K562 (cell line): ENCODE data around the gene GCHFR. TPM values are rescaled to one million over a fixed set of nuclear protein-coding genes. Genes with fewer than 3 reads are reported as not detected.
A peak's percentile ranks its signal among the peaks of the same experiment; 100 is the strongest.

Experiments used
- CBFA2T3 ChIP-seq: fragments of 450-650 bp; IDR thresholded peaks from 2 replicates; pipeline ENCODE4 v1.6.1; 2017
- CHCHD3 ChIP-seq: fragments of 250-450 bp; sonication (Bioruptor Pico); IDR thresholded peaks from 2 replicates; pipeline ENCODE4 v2.1.2; 2022; ENCODE audit warnings: mild to moderate bottlenecking
- CHD2 ChIP-seq: IDR thresholded peaks from 2 replicates; pipeline ENCODE4 v1.6.1; 2011; ENCODE audit warnings: low read depth, low read length
- CUX1 ChIP-seq: fragments of 200-800 bp; sonication (Bioruptor generic); IDR thresholded peaks from 2 replicates; pipeline ENCODE4 v1.6.1; 2016; ENCODE audit warnings: missing genetic modification characterization, missing compliant biosample characterization
- EP400 ChIP-seq: fragments of 450-650 bp; IDR thresholded peaks from 2 replicates; pipeline ENCODE4 v1.6.1; 2017; ENCODE audit warnings: antibody characterized with exemption, mild to moderate bottlenecking, moderate library complexity
- ETS1 ChIP-seq: conservative IDR thresholded peaks from 2 replicates; pipeline ENCODE4 v1.6.1; 2011; ENCODE audit warnings: low read depth, mild to moderate bottlenecking, low read length; ENCODE audit not compliant: control insufficient read depth
- EZH2 ChIP-seq: IDR thresholded peaks from 2 replicates; pipeline ENCODE4 v1.6.1; 2012; ENCODE audit warnings: low read depth, mild to moderate bottlenecking, inconsistent platforms, low read length, borderline replicate concordance
- HES1 ChIP-seq: fragments of 450-650 bp; IDR thresholded peaks from 2 replicates; pipeline ENCODE4 v1.6.1; 2016; ENCODE audit warnings: low read depth, mild to moderate bottlenecking, moderate library complexity
- HEY1 ChIP-seq: fragments of 250-450 bp; sonication (Bioruptor Pico); IDR thresholded peaks from 2 replicates; pipeline ENCODE4 v1.5.0; 2020; ENCODE audit warnings: mild to moderate bottlenecking, moderate library complexity, borderline replicate concordance
- MNT ChIP-seq, 2 experiments: fragments of 450-650 bp; conservative IDR thresholded peaks; 2 replicates each; pipeline ENCODE4 v1.6.1; 2017; ENCODE audit warnings: mild to moderate bottlenecking in 2 of 2, moderate library complexity in 2 of 2
- NR4A1 ChIP-seq, 2 experiments: fragments of 250-450 bp in 1 of 2; fragments of 450-650 bp in 1 of 2; sonication (Bioruptor Pico) in 1 of 2; IDR thresholded peaks; 2 replicates each; pipeline versions ENCODE4 v1.4.0 to v1.6.1; 2016 to 2020; ENCODE audit warnings: mild to moderate bottlenecking in 2 of 2, missing compliant biosample characterization in 1 of 2, missing genetic modification characterization in 1 of 2, moderate library complexity in 1 of 2
- POLR2H ChIP-seq: IDR thresholded peaks from 2 replicates; pipeline ENCODE4 v1.6.1; 2016; ENCODE audit warnings: missing genetic modification characterization, low read depth, mild to moderate bottlenecking, control low read depth, missing compliant biosample characterization, moderate library complexity
- PREB ChIP-seq: sonication (generic); formaldehyde crosslinking; IDR thresholded peaks from 2 replicates; pipeline ENCODE4 v1.8.1; 2023; ENCODE audit warnings: mild to moderate bottlenecking, missing genetic modification reagents
- SETDB1 ChIP-seq: IDR thresholded peaks from one replicate; pipeline ENCODE4 v1.6.1; 2012; ENCODE audit warnings: low read length, control low read depth, inconsistent platforms
- TAL1 ChIP-seq: fragments of 450-650 bp; IDR thresholded peaks from 2 replicates; pipeline ENCODE4 v1.6.1; 2016; ENCODE audit warnings: mild to moderate bottlenecking
- ZNF280B ChIP-seq: fragments of 250-450 bp; sonication (Bioruptor Pico); IDR thresholded peaks from 2 replicates; pipeline ENCODE4 v1.5.1; 2021; ENCODE audit warnings: mild to moderate bottlenecking
- ZNF57 ChIP-seq: fragments of 450-650 bp; formaldehyde crosslinking; IDR thresholded peaks from 2 replicates; pipeline ENCODE4 v1.4.0; 2020; ENCODE audit warnings: mild to moderate bottlenecking, moderate library complexity
- polyA plus RNA-seq, 8 experiments: library from polyadenylated mRNA; depleted of rRNA in 4 of 8; stranded (reverse) in 5 of 8; unstranded in 3 of 8; fragments of >200 nt; fragmentation: Nextera tagmentation in 2 of 8; fragmentation: Illumina TruSeq in 1 of 8; extraction: Ambion mirVana in 2 of 8; extraction: Trizol in 1 of 8; gene quantifications; 2 replicates each; pipeline versions ENCODE4 v1.2.1 to v1.2.3, GENCODE V29; 2011 to 2014; ENCODE audit warnings: inconsistent platforms in 1 of 8, missing spikeins in 1 of 8
- total RNA-seq, 7 experiments: library from RNA; depleted of rRNA in 6 of 7; stranded (reverse); fragments of >200 nt in 6 of 7; fragmentation: Illumina TruSeq in 2 of 7; extraction: Trizol in 2 of 7; gene quantifications; 2 replicates each; pipeline versions ENCODE4 v1.2.1 to v1.2.3, GENCODE V29; 2011 to 2021; ENCODE audit warnings: low replicate concordance in 1 of 7

GCHFR gene
- total and polyA plus RNA-seq, 9 of the 15 experiments (the other 6 are each of a cell fraction or from before 2014, with no cell fraction given): 8.7 to 83.5 (median 20.8) TPM

GRCh38 chr15:40756938-40757337 is 6.9 kb upstream of the GCHFR start (continued):
- TF ChIP-seq HEY1 (no peak), CHD2 (no peak), CBFA2T3 (no peak), ZNF57 (CRISPR knock-in tag) (no peak), PREB (no peak), MNT (conservative IDR thresholded peaks at IDR 0.05) (0 out of 4 replicates have a peak, but pooled peaks of 1 of the 2 experiments have one; percentile 35), POLR2H (tag) (no peak), ETS1 (no peak), SETDB1 (no peak), CUX1 (CRISPR knock-in tag) (no peak), ZNF280B (CRISPR knock-in tag) (no peak), TAL1 (no peak), EP400 (no peak), EZH2 (no peak), HES1 (0 out of 2 replicates have a peak, but pooled peaks have one; percentile 16), NR4A1 (CRISPR knock-in tag; IDR thresholded peaks at IDR 0.05) (no peak), NR4A1 (tag; IDR thresholded peaks at IDR 0.05) (no peak), CHCHD3 (no peak)
